OCI-LY1 (cell line): ENCODE results near the gene NAPG.

ENCODE experiments used
- CTCF ChIP-seq: fragments of 200-600 bp; sonication (generic), shearing (Covaris generic); IDR thresholded peaks from 2 replicates; pipeline ENCODE4 v1.5.1; 2017; ENCODE audit warnings: mild to moderate bottlenecking, antibody characterized with exemption, low read length, moderate library complexity, mixed read lengths
- EZH2 ChIP-seq: fragments of 200-600 bp; sonication (generic), shearing (Covaris generic); IDR thresholded peaks from 2 replicates; pipeline ENCODE4 v1.8.0; 2017; ENCODE audit warnings: borderline replicate concordance, mixed run types, mild to moderate bottlenecking, antibody characterized with exemption, low read length, moderate library complexity, mixed read lengths

GRCh38 chr18:10579079-10579867 is 53.4 kb downstream of the NAPG start:
- TF ChIP-seq CTCF (no peak), EZH2 (no peak)
